Measurements from ENCODE around the gene PRAF2.

Gene PRAF2, protein sequence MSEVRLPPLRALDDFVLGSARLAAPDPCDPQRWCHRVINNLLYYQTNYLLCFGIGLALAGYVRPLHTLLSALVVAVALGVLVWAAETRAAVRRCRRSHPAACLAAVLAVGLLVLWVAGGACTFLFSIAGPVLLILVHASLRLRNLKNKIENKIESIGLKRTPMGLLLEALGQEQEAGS

GRCh38 chrX:49073601-49074575 is at the start of gene PRAF2:
Gene PRAF2, minus strand, starts transcription at chrX:49074002. Its CDS starts 15 bp downstream, at chrX:49073987.
- peak; percentile 16 to 95 (median 86) for DNase-seq

DNA sequence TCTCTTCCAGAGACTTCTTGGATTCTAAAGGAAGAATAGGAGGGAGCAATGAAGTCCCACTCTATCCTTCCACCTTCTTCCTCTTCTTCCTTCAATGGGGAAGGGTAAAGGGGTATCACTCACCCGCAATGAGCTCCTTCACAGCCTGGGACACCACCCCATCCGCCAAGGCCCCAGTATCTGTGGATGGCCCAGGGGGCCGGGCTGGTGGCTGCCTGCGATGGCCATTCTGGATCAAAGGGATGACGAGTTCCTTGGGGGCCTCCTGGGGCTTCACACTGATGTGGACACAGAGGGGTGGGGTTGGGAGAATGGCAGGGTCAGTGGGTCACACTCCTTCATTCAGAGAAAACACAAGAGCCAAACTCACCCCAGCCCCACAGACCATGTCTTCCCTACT is 48.7 kb upstream of the PRAF2 start:
- DNase-seq, result no peak

DNA sequence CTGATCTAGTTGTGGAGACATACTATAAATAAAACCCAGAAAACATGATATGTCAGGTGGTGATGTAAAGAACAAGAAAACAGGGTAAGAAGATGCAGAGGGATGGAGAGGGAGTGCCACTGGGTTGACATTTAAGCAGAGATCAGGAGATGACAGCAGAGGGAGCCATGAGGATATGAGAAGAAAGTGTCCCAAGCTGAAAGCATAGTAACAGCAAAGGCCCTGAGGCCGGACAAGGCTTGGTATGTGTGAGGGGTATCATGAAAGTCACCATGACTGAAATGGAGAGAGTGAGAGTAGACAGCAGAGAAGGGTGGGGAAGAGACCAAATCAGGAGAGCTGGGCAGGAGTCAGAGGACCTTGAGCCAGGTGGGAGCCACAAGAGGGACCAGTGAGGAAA is 46.3 kb upstream of the PRAF2 start:
- no peak for DNase-seq

GRCh38 chrX:49117581-49117980 is 43.8 kb upstream of the PRAF2 start:
- no peak for DNase-seq

DNA sequence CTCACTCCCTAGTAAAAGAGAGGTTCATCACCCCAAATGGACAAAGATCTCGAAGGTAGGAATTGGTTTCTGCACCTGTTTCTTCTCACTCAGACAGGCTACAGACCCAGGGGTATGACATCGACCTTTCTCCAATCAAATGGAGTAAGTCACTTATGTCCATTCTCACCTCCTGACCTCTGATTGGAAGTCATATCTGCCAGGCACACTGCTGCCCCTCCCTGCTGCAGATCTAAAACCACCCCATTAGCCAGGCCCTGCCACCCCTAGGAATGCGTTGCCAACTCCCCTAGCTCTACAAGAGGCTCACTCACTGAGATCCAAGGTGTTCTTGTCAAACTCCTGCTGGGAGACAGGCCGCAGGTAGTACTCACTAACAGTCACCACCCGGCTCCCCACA is 42.9 kb upstream of the PRAF2 start:
- no peak for DNase-seq

- DNase-seq, result no peak
Observed at GRCh38 chrX:49116076-49116475, 42.3 kb upstream of the PRAF2 start.

- peak in 50 of 56 donors; percentile 0 to 83 (median 40) for DNase-seq
Observed at GRCh38 chrX:49111791-49112190, 38.0 kb upstream of the PRAF2 start.

- no peak for DNase-seq
Observed at GRCh38 chrX:49110417-49110816, 36.6 kb upstream of the PRAF2 start.

- DNase-seq, result no peak
Observed at GRCh38 chrX:49108641-49109040, 34.8 kb upstream of the PRAF2 start.

GRCh38 chrX:49106930-49107329 is 33.1 kb upstream of the PRAF2 start:
- peak in 38 of 56 donors; percentile 0 to 53 (median 4) for DNase-seq

- no peak for DNase-seq
Observed at GRCh38 chrX:49106296-49106695, 32.5 kb upstream of the PRAF2 start.

GRCh38 chrX:49103637-49104036 is 29.8 kb upstream of the PRAF2 start:
- DNase-seq, result no peak

DNA sequence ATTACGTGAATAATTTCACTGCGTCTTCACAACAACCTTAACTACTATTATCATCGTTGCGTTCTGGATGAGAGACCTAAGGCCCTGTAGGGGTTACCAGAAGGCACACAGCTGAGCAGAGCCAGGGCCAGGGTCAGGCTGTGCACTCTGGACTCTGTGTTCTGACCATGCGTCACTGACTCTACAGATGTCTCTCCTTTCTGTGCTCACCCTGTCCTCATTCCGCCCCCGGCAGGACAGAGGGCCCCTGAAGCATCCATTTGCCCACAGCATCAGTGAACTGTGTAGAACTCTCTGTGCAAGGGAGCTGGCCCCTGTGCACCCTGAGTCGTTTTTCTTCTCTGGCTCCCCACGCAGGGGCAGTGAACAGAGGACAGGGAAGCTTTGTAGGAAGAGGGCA is 28.4 kb upstream of the PRAF2 start:
- DNase-seq, result no peak

DNA sequence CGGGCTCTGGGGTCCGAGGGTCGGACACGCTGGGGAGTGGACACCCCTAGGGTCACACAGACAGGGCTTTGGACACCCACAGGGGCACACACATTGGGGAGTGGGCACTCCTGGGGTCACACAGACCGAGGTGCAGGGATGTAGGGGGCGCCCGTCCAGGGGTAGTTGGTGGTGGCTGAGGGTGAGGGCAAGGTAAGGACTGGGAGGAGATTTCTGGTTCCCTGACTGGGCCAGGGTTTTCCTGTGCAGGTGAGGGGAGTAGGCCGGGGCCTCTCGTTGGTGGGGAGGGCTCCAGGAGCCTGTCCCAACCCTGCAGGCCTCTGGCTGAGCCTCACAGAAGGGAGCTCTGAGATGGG is 27.8 kb upstream of the PRAF2 start:
- DNase-seq, result peak in 1 of 56 donors; percentile 19

DNA sequence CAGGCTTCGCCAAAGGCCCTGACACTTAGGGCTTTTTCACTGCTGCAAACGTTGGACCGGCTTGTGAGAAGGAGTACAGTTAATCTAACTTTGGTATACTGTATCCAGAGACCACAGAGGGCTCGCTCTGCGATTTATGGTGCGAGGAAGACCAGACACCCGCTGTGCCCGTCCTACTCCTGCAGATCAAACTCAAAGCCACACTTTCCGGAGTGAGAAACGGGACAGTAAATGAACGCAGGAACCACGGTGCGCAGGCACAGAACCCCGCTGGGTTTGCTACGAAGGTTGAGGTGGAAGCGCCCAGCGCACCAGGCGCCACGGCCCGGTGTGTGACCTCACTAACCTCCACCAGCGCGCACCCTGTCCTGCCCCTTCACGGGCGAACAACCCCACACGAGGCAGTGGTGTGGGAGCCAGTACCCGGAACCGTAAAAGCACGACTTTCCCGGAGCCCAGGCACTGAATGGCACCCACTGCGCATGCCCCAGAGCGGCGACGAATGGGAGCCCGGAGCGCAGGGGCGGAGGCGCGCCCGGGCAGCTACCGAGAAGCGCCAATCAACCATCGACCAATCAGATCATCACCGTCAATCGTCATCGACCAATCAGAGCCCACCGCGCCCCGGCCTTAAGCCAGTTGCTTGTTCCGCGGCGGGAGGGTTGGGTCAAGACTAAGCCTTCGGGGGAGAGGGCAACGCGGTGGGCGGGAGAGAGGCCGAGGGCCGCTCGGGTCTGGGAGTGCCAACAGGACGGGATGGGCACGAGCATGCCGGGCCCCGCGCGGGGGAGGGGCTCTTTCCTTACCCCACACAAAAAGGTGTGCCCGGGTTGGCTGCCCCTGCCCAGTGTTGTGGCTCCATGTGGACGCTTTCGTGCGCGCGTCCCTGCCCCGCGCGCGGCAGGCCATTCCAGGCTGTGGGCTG is 27.2 kb upstream of the PRAF2 start:
- peak; percentile 26 to 93 (median 80) for DNase-seq

DNA sequence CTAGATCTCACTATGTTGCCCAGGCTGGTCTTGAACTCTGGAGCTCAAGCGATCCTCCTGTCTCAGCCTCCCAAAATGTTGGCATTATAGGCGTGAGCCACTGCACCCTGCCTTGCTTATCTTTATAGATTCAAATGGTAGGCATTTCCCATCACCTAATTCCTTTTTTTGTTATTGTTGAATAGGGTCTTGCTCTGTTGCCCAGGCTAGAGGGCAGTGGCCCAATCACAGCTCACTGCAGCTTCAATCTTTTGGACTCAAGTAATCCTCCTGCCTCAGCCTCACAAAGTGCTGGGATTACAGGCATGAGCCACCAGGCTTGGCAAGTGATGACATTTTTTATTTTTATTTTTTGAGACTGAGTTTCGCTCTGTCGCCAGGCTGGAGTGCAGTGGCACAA is 22.6 kb upstream of the PRAF2 start:
- DNase-seq, result no peak

GRCh38 chrX:49089553-49089952 is 15.8 kb upstream of the PRAF2 start:
- no peak for DNase-seq

DNA sequence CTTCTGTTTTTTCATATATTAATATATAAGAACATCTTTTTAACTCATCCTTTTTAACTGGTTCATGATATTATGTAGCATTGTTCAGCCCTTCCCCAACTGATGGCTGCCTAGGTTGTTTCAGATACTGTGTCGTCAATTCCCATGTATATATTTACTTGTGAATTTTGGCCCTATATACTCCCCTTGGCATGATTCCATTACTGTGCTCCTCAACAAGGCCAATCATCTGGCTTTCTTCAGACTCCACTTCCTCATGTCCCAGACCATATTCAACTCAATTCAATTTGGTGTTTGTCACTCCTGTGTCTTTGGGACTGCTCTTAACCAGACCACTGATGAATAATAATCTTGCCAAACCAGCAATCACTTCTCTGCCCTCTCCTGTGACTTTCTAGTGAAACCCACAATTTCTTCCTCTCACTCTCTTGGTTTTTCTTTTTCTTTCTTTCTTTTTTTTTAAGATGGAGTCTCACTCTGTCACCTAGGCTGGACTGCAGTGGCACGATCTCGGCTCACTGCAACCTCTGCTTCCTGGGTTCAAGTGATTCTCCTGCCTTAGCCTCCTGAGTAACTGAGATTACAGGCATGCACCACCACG is 8.6 kb upstream of the PRAF2 start:
- no peak for DNase-seq

DNA sequence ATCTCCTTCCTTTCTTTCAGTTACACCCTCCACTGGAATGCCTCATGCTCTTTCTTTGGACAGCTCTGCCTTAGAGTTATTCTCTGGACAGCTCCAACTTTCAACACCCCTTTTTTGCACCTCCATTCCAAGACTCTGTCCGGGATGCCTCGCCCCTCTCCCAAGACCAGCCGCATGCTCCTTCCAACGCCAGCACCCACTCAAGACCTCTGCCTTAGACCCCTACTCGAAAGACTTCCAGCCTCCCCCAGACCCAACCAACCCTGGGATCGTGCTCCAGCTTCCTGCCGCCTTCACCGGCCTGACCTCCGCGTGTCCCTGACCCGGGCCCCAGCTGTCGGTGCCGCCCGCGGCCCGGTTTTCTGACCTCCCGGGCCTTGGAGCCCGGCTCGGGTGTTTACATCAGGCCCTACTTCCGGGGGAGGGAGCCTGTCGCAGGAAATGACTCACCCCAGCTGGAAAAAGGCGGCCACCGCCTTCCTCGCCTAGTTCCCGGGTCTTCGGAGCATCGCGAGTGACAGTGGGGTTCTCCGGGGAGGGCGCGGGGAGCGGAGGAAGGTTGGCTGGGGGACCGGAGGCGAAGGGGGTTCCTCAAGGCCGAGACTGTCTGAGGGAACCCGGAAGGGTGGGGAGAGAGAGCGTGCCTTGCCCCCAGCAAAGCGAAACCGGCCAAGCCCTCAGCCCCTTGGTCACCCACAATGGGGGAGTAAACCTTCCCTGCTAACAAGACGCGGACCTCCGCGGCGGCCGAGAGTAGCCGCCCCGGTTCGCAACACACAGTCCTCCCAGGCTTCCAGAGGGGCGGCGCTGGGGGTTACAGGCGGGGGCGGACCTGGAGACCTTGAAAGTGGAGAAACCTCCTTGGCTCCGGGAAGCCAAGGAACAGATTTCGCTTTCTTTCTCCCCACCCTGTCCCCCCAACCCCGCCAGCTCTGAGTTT is 6.0 kb upstream of the PRAF2 start, which contains the start of gene WDR45:
Gene WDR45, minus strand, starts transcription at position 399 of the 940 bp plus-strand sequence. CDS start 1,792 bp downstream, outside the sequence.
- DNase-seq, result peak in 51 of 56 donors; percentile 2 to 77 (median 47)

- DNase-seq, result no peak
Observed at GRCh38 chrX:49077941-49078340, 4.1 kb upstream of the PRAF2 start.
